Measurements from ENCODE around the gene SIK3.

Gene SIK3

DNA sequence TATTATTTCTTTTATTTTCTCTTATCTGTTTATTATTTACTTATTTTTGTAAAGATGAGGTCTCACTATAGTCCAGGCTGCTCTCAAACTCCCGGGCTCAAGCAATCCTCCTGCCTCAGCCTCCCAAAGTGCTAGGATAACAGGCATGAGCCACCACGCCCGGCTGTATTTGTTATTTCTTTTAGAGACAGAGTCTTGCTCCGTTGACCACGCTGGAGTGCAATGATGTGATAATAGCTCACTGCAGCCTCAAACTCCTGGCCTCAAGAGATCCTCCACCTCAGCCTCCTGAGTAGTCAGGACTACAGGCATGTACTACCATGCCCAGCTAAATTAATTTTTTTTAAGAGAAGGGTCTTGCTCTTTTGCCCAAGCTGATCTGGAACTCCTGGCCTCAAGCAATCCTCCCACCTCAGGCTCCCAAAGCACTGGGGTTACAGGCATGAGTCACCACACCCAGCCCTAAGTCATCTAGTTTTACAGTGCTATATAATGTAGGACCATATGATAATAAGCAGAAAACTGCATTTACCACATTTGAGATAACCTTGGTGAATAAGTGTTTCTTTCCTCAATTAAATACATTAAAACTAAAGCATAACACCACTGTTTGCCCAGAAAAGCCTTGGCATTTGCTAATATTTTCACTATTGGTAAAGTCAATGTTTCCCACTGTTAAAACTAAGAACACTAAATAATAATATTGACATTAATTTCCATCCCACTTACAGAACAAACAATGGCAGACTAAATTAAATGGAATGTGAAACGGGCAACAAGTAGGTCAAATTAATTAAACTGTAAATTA is 127.5 kb downstream of the SIK3 start:
- peak overlapping the region; percentile 52 for H3K27ac Mint-ChIP-seq
- ATAC-seq, result peak; percentile 81
- peaks cover 39% of the 10 kb centered on the region for H3K4me1 Mint-ChIP-seq
- H3K9me3 Mint-ChIP-seq, result no peaks in the 10 kb centered on the region
- peaks cover 7% of the 10 kb centered on the region for H3K36me3 Mint-ChIP-seq
- DNase-seq (ENCODE audit: low spot score in 2 of 2), result no peak
- no peak overlapping the region for H3K4me3 Mint-ChIP-seq

DNA sequence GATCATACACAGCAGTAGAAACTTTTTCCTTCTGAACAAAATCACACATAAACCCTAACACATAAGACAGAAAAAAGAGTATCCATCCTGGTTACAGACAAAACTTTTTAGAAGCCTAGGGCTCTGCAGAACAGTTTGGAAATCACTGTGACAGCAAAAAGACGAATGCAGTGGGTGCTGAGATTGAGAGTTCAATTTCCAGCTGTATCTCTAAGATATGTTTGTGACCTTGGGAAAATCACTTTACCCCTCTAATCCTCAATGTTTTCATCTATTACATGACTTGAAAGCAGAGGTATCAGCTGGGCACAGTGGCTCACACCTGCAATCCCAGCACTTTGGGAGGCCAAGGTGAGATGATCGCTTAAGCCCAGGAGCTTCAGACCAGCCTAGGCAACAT is 128.5 kb downstream of the SIK3 start:
- ATAC-seq, result no peak
- no peak for DNase-seq (ENCODE audit: low spot score in 2 of 2)
- Mint-ChIP-seq H3K9me3 (no peaks in the 10 kb centered on the region), H3K4me3 (no peak overlapping the region), H3K4me1 (peaks cover 42% of the 10 kb centered on the region), H3K36me3 (peaks cover 7% of the 10 kb centered on the region), H3K27ac (peak overlapping the region; percentile 52)

GRCh38 chr11:116964269-116964668 is 134.0 kb downstream of the SIK3 start:
- H3K4me3 Mint-ChIP-seq, result no peak overlapping the region
- no peak overlapping the region for H3K27ac Mint-ChIP-seq
- DNase-seq (ENCODE audit: low spot score in 2 of 2), result no peak
- no peaks in the 10 kb centered on the region for H3K9me3 Mint-ChIP-seq
- ATAC-seq, result no peak
- H3K4me1 Mint-ChIP-seq, result peaks cover 27% of the 10 kb centered on the region
- peaks cover 6% of the 10 kb centered on the region for H3K36me3 Mint-ChIP-seq

GRCh38 chr11:116963813-116964212 is 134.4 kb downstream of the SIK3 start:
- peaks cover 2% of the 10 kb centered on the region for H3K36me3 Mint-ChIP-seq
- peaks cover 30% of the 10 kb centered on the region for H3K4me1 Mint-ChIP-seq
- H3K4me3 Mint-ChIP-seq, result no peak overlapping the region
- DNase-seq (ENCODE audit: low spot score in 2 of 2) (no peak), ATAC-seq (no peak)
- no peaks in the 10 kb centered on the region for H3K9me3 Mint-ChIP-seq
- no peak overlapping the region for H3K27ac Mint-ChIP-seq

DNA sequence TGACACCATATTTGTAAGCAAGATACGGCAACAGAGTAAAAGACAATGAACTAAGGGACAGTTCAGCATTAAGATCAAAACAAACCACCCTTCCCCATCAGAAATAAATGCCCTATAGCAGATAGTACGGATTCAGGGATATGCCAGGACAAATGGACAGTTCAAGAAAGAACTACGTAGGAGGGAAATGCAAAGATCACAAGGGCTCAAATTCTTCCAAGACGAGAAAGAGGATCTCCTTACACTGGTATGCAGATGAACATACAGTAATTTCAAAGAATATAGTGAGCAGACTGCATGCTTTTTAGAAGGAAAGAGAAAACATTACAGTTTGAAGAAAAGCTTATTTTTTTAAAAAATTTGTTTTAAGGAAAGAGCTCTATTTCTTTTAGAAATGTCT is 136.1 kb downstream of the SIK3 start:
- Mint-ChIP-seq H3K27ac (no peak overlapping the region), H3K9me3 (no peaks in the 10 kb centered on the region), H3K4me3 (no peak overlapping the region), H3K4me1 (peaks cover 37% of the 10 kb centered on the region), H3K36me3 (peaks cover 5% of the 10 kb centered on the region)
- no peak for ATAC-seq
- DNase-seq (ENCODE audit: low spot score in 2 of 2), result no peak

GRCh38 chr11:116960930-116961329 is 137.3 kb downstream of the SIK3 start:
- Mint-ChIP-seq H3K27ac (peak overlapping the region; percentile 74), H3K9me3 (no peaks in the 10 kb centered on the region), H3K4me3 (no peak overlapping the region), H3K36me3 (peaks cover 16% of the 10 kb centered on the region), H3K4me1 (peaks cover 45% of the 10 kb centered on the region)
- no peak for DNase-seq (ENCODE audit: low spot score in 2 of 2)
- no peak for ATAC-seq

DNA sequence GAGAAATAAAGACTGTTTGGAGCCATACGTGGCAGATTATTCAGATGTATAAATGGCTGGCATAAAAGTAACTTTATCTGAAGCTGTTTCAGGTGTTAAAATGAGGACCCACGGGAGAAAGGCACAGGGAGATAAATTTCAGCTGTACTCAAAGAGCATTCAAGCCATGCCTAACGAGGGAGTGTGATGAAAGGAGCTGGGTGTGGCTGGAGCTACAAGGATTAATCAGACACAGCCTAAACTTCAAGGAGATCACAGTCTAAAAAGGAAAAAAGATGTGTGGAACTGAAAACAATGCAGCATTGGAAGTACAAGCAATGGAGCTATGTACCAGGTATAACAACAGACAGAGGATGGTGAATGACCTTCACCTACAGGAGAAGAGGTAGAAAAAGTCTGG is 140.0 kb downstream of the SIK3 start:
- H3K4me3 Mint-ChIP-seq, result no peak overlapping the region
- H3K9me3 Mint-ChIP-seq, result no peaks in the 10 kb centered on the region
- peak overlapping the region; percentile 0 for H3K27ac Mint-ChIP-seq
- peaks cover 35% of the 10 kb centered on the region for H3K36me3 Mint-ChIP-seq
- peaks cover 59% of the 10 kb centered on the region for H3K4me1 Mint-ChIP-seq
- ATAC-seq, result no peak
- DNase-seq (ENCODE audit: low spot score in 2 of 2), result no peak

GRCh38 chr11:116955949-116956348 is 142.3 kb downstream of the SIK3 start:
- peak; percentile 11 for ATAC-seq
- Mint-ChIP-seq H3K27ac (peak overlapping the region; percentile 52), H3K9me3 (no peaks in the 10 kb centered on the region), H3K36me3 (peaks cover 53% of the 10 kb centered on the region), H3K4me1 (peaks cover 61% of the 10 kb centered on the region), H3K4me3 (no peak overlapping the region)
- DNase-seq (ENCODE audit: low spot score in 2 of 2), result no peak

DNA sequence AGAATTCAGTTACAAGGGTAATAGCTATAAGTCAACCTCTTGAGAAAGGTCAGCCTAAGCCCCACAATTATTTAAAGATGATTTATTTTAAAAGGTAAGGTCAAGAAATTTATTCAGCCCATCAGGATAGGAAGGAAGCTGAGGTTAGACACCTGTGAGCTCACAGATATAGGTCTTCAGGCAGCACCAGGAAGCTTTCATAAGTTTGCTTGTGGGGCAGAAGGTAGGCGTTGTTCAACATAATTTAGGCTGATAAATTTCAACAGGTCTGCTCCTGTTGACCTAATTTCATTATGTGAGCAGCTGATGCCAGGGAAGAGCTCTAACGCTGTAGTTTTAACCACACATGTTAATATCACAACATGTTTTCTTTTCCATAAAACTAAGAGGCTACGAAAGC is 142.7 kb downstream of the SIK3 start:
- no peak overlapping the region for H3K4me3 Mint-ChIP-seq

GRCh38 chr11:116953530-116954285 is 144.5 kb downstream of the SIK3 start:
- H3K36me3 Mint-ChIP-seq, result peaks cover 75% of the 10 kb centered on the region
- no peak for DNase-seq (ENCODE audit: low spot score in 2 of 2)
- ATAC-seq, result peak; percentile 77
- H3K9me3 Mint-ChIP-seq, result no peaks in the 10 kb centered on the region
- H3K4me1 Mint-ChIP-seq, result peaks cover 60% of the 10 kb centered on the region
- no peak overlapping the region for H3K4me3 Mint-ChIP-seq
- peak overlapping the region; percentile 84 for H3K27ac Mint-ChIP-seq

More for the DNA sequence above, 142.7 kb downstream of the SIK3 start:
- Mint-ChIP-seq H3K36me3 (peaks cover 57% of the 10 kb centered on the region), H3K4me1 (peaks cover 57% of the 10 kb centered on the region), H3K9me3 (no peaks in the 10 kb centered on the region), H3K27ac (peak overlapping the region; percentile 52)
- DNase-seq (ENCODE audit: low spot score in 2 of 2) (no peak), ATAC-seq (peak; percentile 42)

- Mint-ChIP-seq H3K9me3 (no peaks in the 10 kb centered on the region), H3K36me3 (peaks cover 86% of the 10 kb centered on the region), H3K27ac (no peak overlapping the region), H3K4me3 (no peak overlapping the region), H3K4me1 (peaks cover 53% of the 10 kb centered on the region)
- ATAC-seq (no peak), DNase-seq (ENCODE audit: low spot score in 2 of 2) (no peak)
Measured at GRCh38 chr11:116951762-116952161, 146.5 kb downstream of the SIK3 start.

GRCh38 chr11:116950210-116950609 is 148.0 kb downstream of the SIK3 start:
- Mint-ChIP-seq H3K36me3 (peaks cover 76% of the 10 kb centered on the region), H3K27ac (no peak overlapping the region)

GRCh38 chr11:116948391-116948790 is 149.8 kb downstream of the SIK3 start:
- Mint-ChIP-seq H3K9me3 (no peaks in the 10 kb centered on the region), H3K4me1 (peaks cover 40% of the 10 kb centered on the region), H3K36me3 (peaks cover 66% of the 10 kb centered on the region), H3K4me3 (no peak overlapping the region), H3K27ac (peak overlapping the region; percentile 9)
- peak; percentile 93 for ATAC-seq
- DNase-seq (ENCODE audit: low spot score in 2 of 2), result no peak

More at GRCh38 chr11:116950210-116950609, 148.0 kb downstream of the SIK3 start:
- ATAC-seq (no peak), DNase-seq (ENCODE audit: low spot score in 2 of 2) (no peak)
- Mint-ChIP-seq H3K4me1 (peaks cover 54% of the 10 kb centered on the region), H3K9me3 (no peaks in the 10 kb centered on the region), H3K4me3 (no peak overlapping the region)

- H3K4me3 Mint-ChIP-seq, result no peak overlapping the region
- no peaks in the 10 kb centered on the region for H3K9me3 Mint-ChIP-seq
- DNase-seq (ENCODE audit: low spot score in 2 of 2) (no peak), ATAC-seq (no peak)
- H3K27ac Mint-ChIP-seq, result no peak overlapping the region
- peaks cover 50% of the 10 kb centered on the region for H3K36me3 Mint-ChIP-seq
- peaks cover 36% of the 10 kb centered on the region for H3K4me1 Mint-ChIP-seq
Measured at GRCh38 chr11:116946414-116946813, 151.8 kb downstream of the SIK3 start.

GRCh38 chr11:116939499-116939898 is 158.7 kb downstream of the SIK3 start:
- H3K27ac Mint-ChIP-seq, result no peak overlapping the region

More at GRCh38 chr11:116939499-116939898, 158.7 kb downstream of the SIK3 start:
- ATAC-seq (no peak), DNase-seq (ENCODE audit: low spot score in 2 of 2) (no peak)
- Mint-ChIP-seq H3K9me3 (no peaks in the 10 kb centered on the region), H3K4me1 (peaks cover 12% of the 10 kb centered on the region), H3K36me3 (peaks cover 32% of the 10 kb centered on the region), H3K4me3 (no peak overlapping the region)

Measured in stimulated activated effector memory CD8-positive, alpha-beta T cell treated with anti-CD3 and anti-CD28 coated beads, Interleukin-12 subunit alpha, Interleukin-12 subunit beta, amount 100 ng/mL, for 72 hours (primary cell).